PC-3 (cell line): ENCODE data around the gene TNFRSF6B. TPM values are rescaled to one million over a fixed set of nuclear protein-coding genes. Genes with fewer than 3 reads are reported as not detected.
A peak's percentile ranks its signal among the peaks of the same experiment; 100 is the strongest.

ENCODE experiments used
- ATAC-seq: fragments of 200-7000 bp; cut with Tn5 transposase; 2 replicates; pipeline ENCODE4 v1.9.1; 2020; ENCODE audit warnings: mild to moderate bottlenecking, moderate library complexity
- BruUV-seq: library from RNA; stranded (reverse); fragments of 400-500 nt; replicated peaks from 2 replicates; lab custom pipeline; 2021; lab: Mats Ljungman, UMichigan
- CTCF ChIA-PET: fragments of 300-600 bp; sonication (Branson Sonifier 250); formaldehyde crosslinking; loops from one replicate; lab custom pipeline; 2022; ENCODE audit warnings: antibody characterized with exemption; lab: Charles Lee
- POLR2A ChIA-PET: fragments of 300-600 bp; sonication (Branson Sonifier 250); formaldehyde crosslinking; loops from one replicate; lab custom pipeline; 2022; ENCODE audit warnings: antibody characterized with exemption; ENCODE audit not compliant: unreplicated experiment; lab: Charles Lee
- DNase-seq: peaks from one replicate; pipeline ENCODE4 v3.0.0-alpha.2; 2015
- H2AFZ ChIP-seq: fragments of 300-600 bp; sonication (generic); 2 replicates; pipeline ENCODE4 v1.6.0; 2016; ENCODE audit warnings: antibody characterized with exemption, low read length
- H3F3A ChIP-seq: fragments of 300-600 bp; sonication (generic); one replicate; pipeline ENCODE4 v1.6.0; 2017; ENCODE audit warnings: antibody characterized with exemption, low read length, control low read depth, mild to moderate bottlenecking; ENCODE audit not compliant: unreplicated experiment
- H3K27ac ChIP-seq: fragments of 300-600 bp; sonication (generic); 2 replicates; pipeline ENCODE4 v1.5.1; 2016; ENCODE audit warnings: mild to moderate bottlenecking, low read length
- H3K27me3 ChIP-seq: fragments of 300-600 bp; sonication (generic); 2 replicates; pipeline ENCODE4 v1.6.1; 2016; ENCODE audit warnings: low read length, mixed read lengths
- H3K36me3 ChIP-seq: fragments of 300-600 bp; sonication (generic); 2 replicates; pipeline ENCODE4 v1.6.1; 2016; ENCODE audit warnings: low read depth, mixed run types, low read length, mixed read lengths
- H3K4me1 ChIP-seq: fragments of 300-600 bp; sonication (generic); 2 replicates; pipeline ENCODE4 v1.5.1; 2016; ENCODE audit warnings: low read length; ENCODE audit not compliant: insufficient read depth
- H3K4me2 ChIP-seq: fragments of 300-600 bp; sonication (generic); 2 replicates; pipeline ENCODE4 v1.6.0; 2016; ENCODE audit warnings: low read length
- H3K4me3 ChIP-seq: fragments of 300-600 bp; sonication (generic); 2 replicates; pipeline ENCODE4 v1.5.1; 2016; ENCODE audit warnings: mild to moderate bottlenecking, low read length, mixed read lengths
- H3K79me2 ChIP-seq: fragments of 300-600 bp; sonication (generic); 2 replicates; pipeline ENCODE4 v1.6.1; 2017; ENCODE audit warnings: low read length, mixed read lengths
- H3K9ac ChIP-seq: fragments of 300-600 bp; sonication (generic); 2 replicates; pipeline ENCODE4 v1.6.0; 2016; ENCODE audit warnings: mild to moderate bottlenecking, low read length
- H3K9me2 ChIP-seq: fragments of 300-600 bp; sonication (generic); replicated peaks from 2 replicates; pipeline ENCODE4 v1.6.1; 2016; ENCODE audit warnings: mixed run types, low read length, mixed read lengths
- H3K9me3 ChIP-seq: fragments of 300-600 bp; sonication (generic); 2 replicates; pipeline ENCODE4 v1.6.1; 2016; ENCODE audit warnings: low read length, mixed read lengths
- H4K20me1 ChIP-seq: fragments of 300-600 bp; sonication (generic); 2 replicates; pipeline ENCODE4 v1.6.1; 2016; ENCODE audit warnings: low read length, mixed read lengths
- EZH2 ChIP-seq: fragments of 300-600 bp; sonication (generic); IDR thresholded peaks from one replicate; pipeline ENCODE4 v1.6.1; 2017; ENCODE audit warnings: antibody characterized with exemption, mild to moderate bottlenecking, low read length; ENCODE audit not compliant: unreplicated experiment
- EZH2phosphoT487 ChIP-seq: fragments of 300-600 bp; sonication (generic); IDR thresholded peaks from 2 replicates; pipeline ENCODE4 v1.6.1; 2018; ENCODE audit warnings: mild to moderate bottlenecking, antibody characterized with exemption, low read length, borderline replicate concordance
- intact Hi-C: fragments of 100-400 bp; cut with micrococcal nuclease; formaldehyde crosslinking; loops from 2 replicates; pipeline ENCODE4 v1.9.0; 2023
- total RNA-seq: library from RNA; depleted of rRNA; stranded (reverse); fragments of >200 nt; gene quantifications from 2 replicates; pipeline ENCODE4 v1.2.3, GENCODE V29; 2014
- TF ChIP-seq, protein P1 (sequence below): fragments of 300-600 bp; sonication (generic); conservative IDR thresholded peaks from 2 replicates; pipeline ENCODE4 v1.5.1; 2017; ENCODE audit warnings: antibody characterized with exemption, low read depth, mild to moderate bottlenecking, low read length

Gene TNFRSF6B
- total RNA-seq, 1 experiment from 2014 or later: 41.6 TPM

DNA sequence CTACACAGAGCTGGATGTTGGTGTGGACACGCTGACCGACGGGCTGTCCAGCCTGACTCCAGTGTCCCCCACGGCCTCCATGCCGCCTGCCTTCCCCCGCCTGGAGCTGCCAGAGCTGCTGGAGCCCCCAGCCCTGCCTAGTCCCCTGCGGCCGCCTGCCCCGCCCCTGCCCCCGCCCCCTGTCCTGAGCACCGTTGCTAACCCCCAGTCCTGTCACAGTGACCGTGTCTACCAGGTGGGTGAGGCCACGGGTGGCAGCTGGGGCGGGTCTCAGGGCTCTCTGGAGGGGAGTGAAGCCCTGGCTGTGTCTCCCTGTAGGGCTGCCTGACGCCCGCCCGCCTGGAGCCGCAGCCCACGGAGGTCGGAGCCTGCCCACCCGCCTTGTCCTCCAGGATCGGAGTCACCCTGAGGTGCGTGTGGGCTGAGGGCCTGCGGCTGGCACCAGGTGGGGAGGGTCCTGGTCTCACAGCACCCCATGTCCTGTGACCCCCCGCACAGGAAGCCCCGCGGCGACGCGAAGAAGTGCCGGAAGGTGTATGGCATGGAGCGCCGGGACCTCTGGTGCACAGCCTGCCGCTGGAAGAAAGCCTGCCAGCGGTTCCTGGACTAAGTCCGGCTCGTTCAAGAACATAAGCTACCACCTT is 46.1 kb downstream of the TNFRSF6B start:
- Histone ChIP-seq H2AFZ (no peak overlapping the region), H3K27me3 (no peaks in the 10 kb centered on the region)
- intact Hi-C loops: no loop called here

DNA sequence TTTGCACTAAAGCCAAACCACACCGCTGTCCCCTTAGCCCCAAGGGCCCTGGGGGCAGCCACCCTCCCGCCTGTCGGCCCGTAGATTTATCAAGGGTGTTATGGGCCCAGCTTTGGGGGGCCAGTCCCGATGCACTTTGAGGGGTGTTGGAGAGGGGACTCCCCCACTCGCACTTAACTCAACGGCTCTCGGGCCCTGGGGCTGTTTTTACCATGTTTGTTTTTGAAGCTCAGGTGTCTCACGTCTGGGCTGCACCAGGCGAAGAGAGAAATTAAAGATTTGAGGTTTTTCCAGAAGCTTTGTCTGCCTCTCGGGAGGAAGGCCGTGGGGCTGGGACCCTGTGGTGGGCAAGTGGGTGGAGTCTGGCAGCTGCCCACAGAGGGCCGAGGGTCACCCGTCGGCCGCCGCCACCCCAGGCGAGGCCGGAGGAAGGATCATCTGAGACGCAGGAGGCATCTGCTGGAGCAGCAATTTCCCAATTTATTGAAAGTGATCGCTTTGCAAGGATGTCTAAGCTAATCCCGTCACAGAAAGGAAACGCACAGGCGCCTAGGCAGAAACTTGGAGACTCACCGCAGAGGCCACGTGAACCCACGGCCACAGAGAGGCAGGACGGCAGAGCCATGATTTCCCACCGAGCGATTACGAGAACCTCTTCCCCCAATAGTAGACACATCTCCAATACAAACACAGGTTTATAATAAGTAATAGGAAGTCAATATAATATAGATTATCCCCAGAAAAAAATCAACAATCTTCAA is 46.9 kb downstream of the TNFRSF6B start:
- BruUV-seq: TSS peak; percentile 22
- H3K79me2 ChIP-seq: peaks cover 13% of the 10 kb centered on the region

More for the DNA sequence above, 46.1 kb downstream of the TNFRSF6B start:
- no peaks in the 10 kb centered on the region for H3F3A ChIP-seq
- DNase-seq (no peak), ATAC-seq (no peak)
- H3K9ac ChIP-seq: no peak overlapping the region
- peaks cover 13% of the 10 kb centered on the region for H3K79me2 ChIP-seq
- TF ChIP-seq, protein P1, sequence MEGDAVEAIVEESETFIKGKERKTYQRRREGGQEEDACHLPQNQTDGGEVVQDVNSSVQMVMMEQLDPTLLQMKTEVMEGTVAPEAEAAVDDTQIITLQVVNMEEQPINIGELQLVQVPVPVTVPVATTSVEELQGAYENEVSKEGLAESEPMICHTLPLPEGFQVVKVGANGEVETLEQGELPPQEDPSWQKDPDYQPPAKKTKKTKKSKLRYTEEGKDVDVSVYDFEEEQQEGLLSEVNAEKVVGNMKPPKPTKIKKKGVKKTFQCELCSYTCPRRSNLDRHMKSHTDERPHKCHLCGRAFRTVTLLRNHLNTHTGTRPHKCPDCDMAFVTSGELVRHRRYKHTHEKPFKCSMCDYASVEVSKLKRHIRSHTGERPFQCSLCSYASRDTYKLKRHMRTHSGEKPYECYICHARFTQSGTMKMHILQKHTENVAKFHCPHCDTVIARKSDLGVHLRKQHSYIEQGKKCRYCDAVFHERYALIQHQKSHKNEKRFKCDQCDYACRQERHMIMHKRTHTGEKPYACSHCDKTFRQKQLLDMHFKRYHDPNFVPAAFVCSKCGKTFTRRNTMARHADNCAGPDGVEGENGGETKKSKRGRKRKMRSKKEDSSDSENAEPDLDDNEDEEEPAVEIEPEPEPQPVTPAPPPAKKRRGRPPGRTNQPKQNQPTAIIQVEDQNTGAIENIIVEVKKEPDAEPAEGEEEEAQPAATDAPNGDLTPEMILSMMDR: no peak
- TF ChIP-seq EZH2: no peak
- TF ChIP-seq EZH2phosphoT487: no peak
- peaks cover 22% of the 10 kb centered on the region for H3K36me3 ChIP-seq
- peaks cover 12% of the 10 kb centered on the region for H3K4me1 ChIP-seq
- H4K20me1 ChIP-seq: no peaks in the 10 kb centered on the region
- no peak overlapping the region for H3K27ac ChIP-seq
- no peaks in the 10 kb centered on the region for H3K9me2 ChIP-seq
- H3K9me3 ChIP-seq: no peaks in the 10 kb centered on the region
- BruUV-seq: no TSS peak
- ChIA-PET CTCF (no interaction called here), POLR2A (interaction anchor here (0.6 kb wide), 1 partner anchor 297 kb away, joined by 3 read pairs; no protein-coding TSS in a partner anchor)
- H3K4me3 ChIP-seq: no peak overlapping the region
- no peak overlapping the region for H3K4me2 ChIP-seq

More for the DNA sequence above, 46.9 kb downstream of the TNFRSF6B start:
- Histone ChIP-seq H3K9me2 (no peaks in the 10 kb centered on the region), H3F3A (no peaks in the 10 kb centered on the region), H3K36me3 (peaks cover 22% of the 10 kb centered on the region), H3K27ac (no peak overlapping the region), H3K9ac (no peak overlapping the region), H3K4me1 (peaks cover 12% of the 10 kb centered on the region), H3K4me2 (no peak overlapping the region), H4K20me1 (no peaks in the 10 kb centered on the region), H2AFZ (no peak overlapping the region), H3K4me3 (no peak overlapping the region), H3K9me3 (no peaks in the 10 kb centered on the region), H3K27me3 (no peaks in the 10 kb centered on the region)
- no peak for ATAC-seq
- intact Hi-C loops: no loop called here
- POLR2A ChIA-PET: no interaction called here
- TF ChIP-seq EZH2 (no peak), EZH2phosphoT487 (no peak)
- TF ChIP-seq, protein P1: no peak
- CTCF ChIA-PET: no interaction called here
- no peak for DNase-seq
